Fibroblast of skin of left biceps (primary cell): ENCODE data around the gene SIGLEC8.
A peak's percentile ranks its signal among the peaks of the same experiment; 100 is the strongest.
"Not testable (repeated sequence)": the region's sequence is repeated elsewhere in the genome, so short reads cannot be mapped to it uniquely, and the experiment has no call there.

Experiments used
- DNase-seq, 2 experiments: peaks; one replicate each; pipeline ENCODE4 v3.0.0-alpha.2; 2013; ENCODE audit warnings: low read depth in 2 of 2

SIGLEC8 gene

GRCh38 chr19:51447510-51447909, 10.7 kb downstream of the SIGLEC8 start:
- DNase-seq = not testable (repeated sequence)

- no peak for DNase-seq
These were observed 16.6 kb downstream of the SIGLEC8 start for GRCh38 chr19:51441410-51442390.

GRCh38 chr19:51440846-51441409, 17.3 kb downstream of the SIGLEC8 start:
- no peak for DNase-seq

GRCh38 chr19:51440052-51440451, 18.2 kb downstream of the SIGLEC8 start:
- no peak for DNase-seq

- no peak for DNase-seq
These were observed 19.2 kb downstream of the SIGLEC8 start for GRCh38 chr19:51439021-51439465.

GRCh38 chr19:51434456-51434855, 23.8 kb downstream of the SIGLEC8 start:
- no peak for DNase-seq

- no peak for DNase-seq
These were observed 25.2 kb downstream of the SIGLEC8 start for GRCh38 chr19:51433043-51433442.

GRCh38 chr19:51431124-51431523, 27.1 kb downstream of the SIGLEC8 start:
- no peak for DNase-seq

- DNase-seq = no peak
These were observed 28.0 kb downstream of the SIGLEC8 start for GRCh38 chr19:51430221-51430620.

GRCh38 chr19:51427201-51427600, 31.1 kb downstream of the SIGLEC8 start:
- no peak for DNase-seq

GRCh38 chr19:51422053-51422448, 36.2 kb downstream of the SIGLEC8 start:
- DNase-seq = peak; percentile 10 to 13

- DNase-seq = no peak
These were observed 36.8 kb downstream of the SIGLEC8 start for GRCh38 chr19:51421229-51422052.

GRCh38 chr19:51420511-51420910, 37.7 kb downstream of the SIGLEC8 start:
- not testable (repeated sequence) for DNase-seq

GRCh38 chr19:51418707-51419106, 39.5 kb downstream of the SIGLEC8 start:
- DNase-seq = no peak

- no peak for DNase-seq
These were observed 40.5 kb downstream of the SIGLEC8 start for GRCh38 chr19:51417810-51418157.

GRCh38 chr19:51417107-51417809, 41.0 kb downstream of the SIGLEC8 start, which contains the start of gene SIGLEC10:
Gene SIGLEC10, minus strand, starts transcription at chr19:51417642. Its CDS starts 61 bp downstream, at chr19:51417581.
- DNase-seq = no peak

GRCh38 chr19:51416422-51416821, 41.8 kb downstream of the SIGLEC8 start:
- not testable (repeated sequence) for DNase-seq

GRCh38 chr19:51415187-51415586, 43.1 kb downstream of the SIGLEC8 start:
- DNase-seq = no peak

- DNase-seq = no peak
These were observed 47.1 kb downstream of the SIGLEC8 start for GRCh38 chr19:51410950-51411748.

GRCh38 chr19:51407511-51408131, 50.6 kb downstream of the SIGLEC8 start:
- no peak for DNase-seq
